Nephron progenitor cell (in vitro differentiated cells): ENCODE measurements around the gene IRAK2.

ENCODE experiments used
- DNase-seq: peaks from one replicate; pipeline ENCODE4 v3.0.0; 2021
- H3K27ac Mint-ChIP-seq: 2 replicates; pipeline ENCODE4 v1.8.0; 2021; ENCODE audit warnings: mild to moderate bottlenecking, moderate library complexity, mixed read lengths
- H3K27me3 Mint-ChIP-seq: 2 replicates; pipeline ENCODE4 v1.8.0; 2021; ENCODE audit warnings: mild to moderate bottlenecking, low read depth, mixed read lengths; ENCODE audit not compliant: poor library complexity
- H3K36me3 Mint-ChIP-seq: 2 replicates; pipeline ENCODE4 v1.8.0; 2021; ENCODE audit warnings: low read depth, mixed read lengths
- H3K4me1 Mint-ChIP-seq: 2 replicates; pipeline ENCODE4 v1.8.0; 2021; ENCODE audit warnings: mixed read lengths
- H3K4me3 Mint-ChIP-seq: 2 replicates; pipeline ENCODE4 v1.8.0; 2021; ENCODE audit warnings: mild to moderate bottlenecking, moderate library complexity, mixed read lengths
- H3K9me3 Mint-ChIP-seq: 2 replicates; pipeline ENCODE4 v1.8.0; 2021; ENCODE audit warnings: mild to moderate bottlenecking, moderate library complexity, mixed read lengths
- CTCF ChIP-seq: fragments of 200-600 bp; sonication (generic); IDR thresholded peaks from 2 replicates; pipeline ENCODE4 v1.5.0; 2021; ENCODE audit warnings: antibody characterized with exemption

IRAK2 gene

GRCh38 chr3:10242182-10243065 lies 77.7 kb downstream of the IRAK2 start:
- DNase-seq = no peak
- Mint-ChIP-seq H3K4me3 (no peak overlapping the region), H3K27me3 (peaks cover 11% of the 10 kb centered on the region), H3K36me3 (no peaks in the 10 kb centered on the region), H3K27ac (peak overlapping the region; percentile 80), H3K4me1 (peaks cover 5% of the 10 kb centered on the region), H3K9me3 (peaks cover 27% of the 10 kb centered on the region)
- no peak for TF ChIP-seq CTCF

- Mint-ChIP-seq H3K4me1 (peaks cover 10% of the 10 kb centered on the region), H3K9me3 (peaks cover 35% of the 10 kb centered on the region), H3K36me3 (no peaks in the 10 kb centered on the region), H3K4me3 (no peak overlapping the region), H3K27ac (no peak overlapping the region), H3K27me3 (peaks cover 6% of the 10 kb centered on the region)
- TF ChIP-seq CTCF = no peak
- DNase-seq = no peak
Observed at GRCh38 chr3:10244009-10244408, 79.3 kb downstream of the IRAK2 start.

- Mint-ChIP-seq H3K4me1 (peaks cover 20% of the 10 kb centered on the region), H3K36me3 (no peaks in the 10 kb centered on the region), H3K27ac (no peak overlapping the region), H3K27me3 (peaks cover 3% of the 10 kb centered on the region), H3K4me3 (no peak overlapping the region), H3K9me3 (peaks cover 35% of the 10 kb centered on the region)
- no peak for DNase-seq
- TF ChIP-seq CTCF = no peak
Observed at GRCh38 chr3:10245081-10245712, 80.5 kb downstream of the IRAK2 start.

- H3K4me3 Mint-ChIP-seq = peak overlapping the region; percentile 74
- DNase-seq = no peak
Observed at GRCh38 chr3:10247679-10248183, 83.0 kb downstream of the IRAK2 start.

GRCh38 chr3:10248184-10248983 lies 83.7 kb downstream of the IRAK2 start, which contains the start of gene TATDN2:
TATDN2 (plus strand) TSS chr3:10248459; CDS start chr3:10249201, 742 bp downstream.
- H3K36me3 Mint-ChIP-seq = peaks cover 20% of the 10 kb centered on the region
- peaks cover 3% of the 10 kb centered on the region for H3K27me3 Mint-ChIP-seq
- TF ChIP-seq CTCF = no peak
- peaks cover 33% of the 10 kb centered on the region for H3K4me1 Mint-ChIP-seq
- peaks cover 35% of the 10 kb centered on the region for H3K9me3 Mint-ChIP-seq
- peak within 1 kb of the TSS; percentile 68 for H3K27ac Mint-ChIP-seq
- peak; percentile 90 for DNase-seq
- peak within 1 kb of the TSS; percentile 90 for H3K4me3 Mint-ChIP-seq

More at GRCh38 chr3:10247679-10248183, 83.0 kb downstream of the IRAK2 start:
- peaks cover 13% of the 10 kb centered on the region for H3K36me3 Mint-ChIP-seq
- no peak for TF ChIP-seq CTCF
- H3K27me3 Mint-ChIP-seq = peaks cover 3% of the 10 kb centered on the region
- no peak overlapping the region for H3K27ac Mint-ChIP-seq
- H3K4me1 Mint-ChIP-seq = peaks cover 33% of the 10 kb centered on the region
- peaks cover 35% of the 10 kb centered on the region for H3K9me3 Mint-ChIP-seq
